HL-60 (cell line): Measurements from ENCODE around the gene MRPL30.
"Not testable (repeated sequence)": the region's sequence is repeated elsewhere in the genome, so short reads cannot be mapped to it uniquely, and the experiment has no call there.

Experiments
- DNase-seq, 2 experiments: peaks; one replicate each; pipeline ENCODE4 v3.0.0-alpha.2; 2010 to 2020; ENCODE audit warnings: low read depth in 1 of 2, low spot score in 1 of 2
- H3K27ac ChIP-seq: fragments of 250-450 bp; sonication (Bioruptor Pico); replicated peaks from 2 replicates; pipeline ENCODE4 v1.5.1; 2020; ENCODE audit warnings: mild to moderate bottlenecking, moderate library complexity
- H3K27me3 ChIP-seq: fragments of 250-450 bp; sonication (Bioruptor Pico); 2 replicates; pipeline ENCODE4 v1.5.1; 2021; ENCODE audit warnings: mild to moderate bottlenecking, moderate library complexity; ENCODE audit not compliant: insufficient read depth, poor library complexity, severe bottlenecking
- H3K4me3 ChIP-seq: replicated peaks from 2 replicates; pipeline ENCODE4 v1.5.1; 2011; ENCODE audit warnings: mild to moderate bottlenecking, control low read depth, low read length; ENCODE audit not compliant: insufficient read depth
- CTCF ChIP-seq: IDR thresholded peaks from one replicate; pipeline ENCODE4 v1.5.1; 2011; ENCODE audit warnings: low read length, control low read depth, inconsistent platforms; ENCODE audit not compliant: insufficient read depth
- GABPA ChIP-seq: IDR thresholded peaks from 2 replicates; pipeline ENCODE4 v1.6.1; 2012; ENCODE audit warnings: low read depth
- POLR2AphosphoS5 ChIP-seq: IDR thresholded peaks from 2 replicates; pipeline ENCODE4 v1.6.1; 2012; ENCODE audit warnings: low read depth
- REST ChIP-seq: IDR thresholded peaks from 2 replicates; pipeline ENCODE4 v1.6.1; 2012; ENCODE audit warnings: low read depth; ENCODE audit not compliant: insufficient replicate concordance
- SPI1 ChIP-seq: IDR thresholded peaks from 2 replicates; pipeline ENCODE4 v1.6.1; 2012; ENCODE audit warnings: low read depth, mild to moderate bottlenecking, borderline replicate concordance
- long read RNA-seq: library from polyadenylated mRNA; unstranded; transcript quantifications from one replicate; pipeline ENCODE4 v2.0.0, GENCODE V29; 2020

Gene MRPL30
- long read RNA-seq, transcript MRPL30-201 (6 exons, 2,605 nt): major isoform, 44 of 97 reads
- long read RNA-seq, partial matches to known transcripts: 2 of 97 reads
- long read RNA-seq, other reads (novel, unspliced or antisense): 50 of 97 reads

GRCh38 chr2:99180755-99181623, at the start of gene MRPL30, which contains the start of gene MITD1:
Gene MRPL30, plus strand, starts transcription at chr2:99181184. Its CDS starts 5,020 bp downstream, at chr2:99186204.
Gene MITD1, minus strand, starts transcription at chr2:99181058. Its CDS starts 77 bp downstream, at chr2:99180981.
- H3K27ac ChIP-seq: peak within 1 kb of the TSS; percentile 76
- no peaks in the 10 kb centered on the region for H3K27me3 ChIP-seq
- peak within 1 kb of the TSS; percentile 80 for H3K4me3 ChIP-seq
- DNase-seq: peak; percentile 90 to 95
- TF ChIP-seq REST: no peak
- peak; percentile 97 for TF ChIP-seq GABPA
- peak; percentile 8; the same call in 1 of the 2 replicates for TF ChIP-seq SPI1
- TF ChIP-seq CTCF: no peak
- peak; percentile 88 for TF ChIP-seq POLR2AphosphoS5

GRCh38 chr2:99135044-99135556, 45.9 kb upstream of the MRPL30 start:
- H3K27ac ChIP-seq, H3K27me3 ChIP-seq, DNase-seq, H3K4me3 ChIP-seq: not testable (repeated sequence)

GRCh38 chr2:99139003-99139402, 42.0 kb upstream of the MRPL30 start:
- no peaks in the 10 kb centered on the region for H3K27me3 ChIP-seq
- H3K27ac ChIP-seq: no peak overlapping the region
- DNase-seq: no peak
- TF ChIP-seq CTCF (no peak), SPI1 (no peak), REST (no peak), GABPA (no peak), POLR2AphosphoS5 (no peak)
- no peak overlapping the region for H3K4me3 ChIP-seq

GRCh38 chr2:99140056-99140859, 40.7 kb upstream of the MRPL30 start:
- Histone ChIP-seq H3K4me3 (peak overlapping the region; percentile 99), H3K27me3 (no peaks in the 10 kb centered on the region), H3K27ac (peak overlapping the region; percentile 57)
- TF ChIP-seq REST: no peak
- no peak for TF ChIP-seq SPI1
- no peak for TF ChIP-seq POLR2AphosphoS5
- TF ChIP-seq GABPA: no peak
- no peak for TF ChIP-seq CTCF
- DNase-seq: no peak
